ENCODE results near the gene STK32B. TPM values are rescaled to one million over a fixed set of nuclear protein-coding genes. Genes with fewer than 3 reads are reported as not detected.

Gene STK32B
- total RNA-seq, 1 experiment from 2014 or later = 11.6 TPM

DNA sequence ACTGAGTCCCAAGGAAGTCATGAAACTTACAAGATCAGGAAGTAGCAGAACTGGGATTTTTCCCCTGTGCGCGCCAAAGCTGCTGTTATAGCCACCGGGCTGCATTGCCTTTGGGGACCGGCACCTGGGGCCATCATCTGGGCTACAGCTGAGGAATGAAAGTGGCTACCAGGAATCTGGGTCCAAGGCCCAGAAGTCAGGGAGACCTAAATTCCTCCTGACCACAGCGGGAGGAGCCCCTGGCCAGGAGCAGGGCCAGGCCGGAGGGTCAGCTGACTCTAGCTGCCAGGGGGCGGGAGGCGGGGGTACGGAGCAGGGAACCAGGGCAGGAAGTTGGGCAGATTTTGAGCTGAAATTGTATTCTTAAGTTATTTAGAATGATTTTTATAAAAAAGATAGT is 414.7 kb downstream of the STK32B start:
- Histone ChIP-seq H3K36me3 (ENCODE audit: control insufficient read depth, insufficient read depth, low read length) (no peaks in the 10 kb centered on the region), H3K27ac (ENCODE audit: low read length) (no peak overlapping the region), H3K4me1 (ENCODE audit: control insufficient read depth, insufficient read depth, low read length) (no peaks in the 10 kb centered on the region), H3K27me3 (ENCODE audit: control insufficient read depth, insufficient read depth, low read length) (no peaks in the 10 kb centered on the region), H3K4me3 (ENCODE audit: low read depth in 2 of 2, low read length in 2 of 2) (no peak overlapping the region), H3K9me3 (ENCODE audit: control insufficient read depth, insufficient read depth, low read depth, low read length) (no peaks in the 10 kb centered on the region)
- TF ChIP-seq, protein P1, sequence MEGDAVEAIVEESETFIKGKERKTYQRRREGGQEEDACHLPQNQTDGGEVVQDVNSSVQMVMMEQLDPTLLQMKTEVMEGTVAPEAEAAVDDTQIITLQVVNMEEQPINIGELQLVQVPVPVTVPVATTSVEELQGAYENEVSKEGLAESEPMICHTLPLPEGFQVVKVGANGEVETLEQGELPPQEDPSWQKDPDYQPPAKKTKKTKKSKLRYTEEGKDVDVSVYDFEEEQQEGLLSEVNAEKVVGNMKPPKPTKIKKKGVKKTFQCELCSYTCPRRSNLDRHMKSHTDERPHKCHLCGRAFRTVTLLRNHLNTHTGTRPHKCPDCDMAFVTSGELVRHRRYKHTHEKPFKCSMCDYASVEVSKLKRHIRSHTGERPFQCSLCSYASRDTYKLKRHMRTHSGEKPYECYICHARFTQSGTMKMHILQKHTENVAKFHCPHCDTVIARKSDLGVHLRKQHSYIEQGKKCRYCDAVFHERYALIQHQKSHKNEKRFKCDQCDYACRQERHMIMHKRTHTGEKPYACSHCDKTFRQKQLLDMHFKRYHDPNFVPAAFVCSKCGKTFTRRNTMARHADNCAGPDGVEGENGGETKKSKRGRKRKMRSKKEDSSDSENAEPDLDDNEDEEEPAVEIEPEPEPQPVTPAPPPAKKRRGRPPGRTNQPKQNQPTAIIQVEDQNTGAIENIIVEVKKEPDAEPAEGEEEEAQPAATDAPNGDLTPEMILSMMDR (IDR thresholded peaks at IDR 0.05) = no peak
- TF ChIP-seq, protein P2, sequence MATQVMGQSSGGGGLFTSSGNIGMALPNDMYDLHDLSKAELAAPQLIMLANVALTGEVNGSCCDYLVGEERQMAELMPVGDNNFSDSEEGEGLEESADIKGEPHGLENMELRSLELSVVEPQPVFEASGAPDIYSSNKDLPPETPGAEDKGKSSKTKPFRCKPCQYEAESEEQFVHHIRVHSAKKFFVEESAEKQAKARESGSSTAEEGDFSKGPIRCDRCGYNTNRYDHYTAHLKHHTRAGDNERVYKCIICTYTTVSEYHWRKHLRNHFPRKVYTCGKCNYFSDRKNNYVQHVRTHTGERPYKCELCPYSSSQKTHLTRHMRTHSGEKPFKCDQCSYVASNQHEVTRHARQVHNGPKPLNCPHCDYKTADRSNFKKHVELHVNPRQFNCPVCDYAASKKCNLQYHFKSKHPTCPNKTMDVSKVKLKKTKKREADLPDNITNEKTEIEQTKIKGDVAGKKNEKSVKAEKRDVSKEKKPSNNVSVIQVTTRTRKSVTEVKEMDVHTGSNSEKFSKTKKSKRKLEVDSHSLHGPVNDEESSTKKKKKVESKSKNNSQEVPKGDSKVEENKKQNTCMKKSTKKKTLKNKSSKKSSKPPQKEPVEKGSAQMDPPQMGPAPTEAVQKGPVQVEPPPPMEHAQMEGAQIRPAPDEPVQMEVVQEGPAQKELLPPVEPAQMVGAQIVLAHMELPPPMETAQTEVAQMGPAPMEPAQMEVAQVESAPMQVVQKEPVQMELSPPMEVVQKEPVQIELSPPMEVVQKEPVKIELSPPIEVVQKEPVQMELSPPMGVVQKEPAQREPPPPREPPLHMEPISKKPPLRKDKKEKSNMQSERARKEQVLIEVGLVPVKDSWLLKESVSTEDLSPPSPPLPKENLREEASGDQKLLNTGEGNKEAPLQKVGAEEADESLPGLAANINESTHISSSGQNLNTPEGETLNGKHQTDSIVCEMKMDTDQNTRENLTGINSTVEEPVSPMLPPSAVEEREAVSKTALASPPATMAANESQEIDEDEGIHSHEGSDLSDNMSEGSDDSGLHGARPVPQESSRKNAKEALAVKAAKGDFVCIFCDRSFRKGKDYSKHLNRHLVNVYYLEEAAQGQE (IDR thresholded peaks at IDR 0.05; ENCODE audit: insufficient read depth in 1 of 2, low read depth in 2 of 2, low read length in 1 of 2) = no peak
- TF ChIP-seq POLR2AphosphoS5 (IDR thresholded peaks at IDR 0.05; ENCODE audit: low read depth, low read length) (no peak), TCF7L2 (IDR thresholded peaks at IDR 0.05; ENCODE audit: low read depth, low read length) (no peak), SIN3A (IDR thresholded peaks at IDR 0.05; ENCODE audit: borderline replicate concordance, insufficient read depth, low read depth, low read length) (no peak)
- in situ Hi-C loops (cut with HindIII; ENCODE audit: low pct_unique_long_range_greater_than_20kb, low sequenced_read_pairs) (no loop called here), intact Hi-C loops (cut with micrococcal nuclease; ENCODE audit: unreplicated experiment) (no loop called here)
- DNase-seq (ENCODE audit: low read depth, low spot score) = no peak
- ChIA-PET CTCF (no interaction called here), POLR2A (no interaction called here)
- no peak for ATAC-seq
- BruUV-seq (replicated peaks) = no TSS peak

DNA sequence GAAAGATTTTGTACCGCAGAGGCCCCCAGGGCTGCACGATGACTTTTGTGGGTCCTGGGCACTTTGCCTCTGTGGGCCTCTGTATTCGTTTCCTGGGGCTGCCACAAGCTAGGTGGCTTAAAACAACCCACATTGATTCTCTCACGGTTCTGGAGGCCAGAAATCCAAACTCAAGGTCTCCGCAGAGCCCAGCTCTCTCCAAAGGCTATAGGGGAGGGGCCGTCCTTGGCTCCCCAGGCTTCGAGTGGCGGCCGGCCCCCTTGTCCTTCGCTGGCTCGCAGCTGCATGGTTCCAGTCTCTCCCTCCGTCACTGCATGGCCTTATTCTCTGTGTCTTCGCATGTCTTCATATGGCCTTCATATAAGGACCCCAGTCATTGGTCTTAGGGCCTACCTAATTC is 415.8 kb downstream of the STK32B start:
- H3K27me3 ChIP-seq (ENCODE audit: control insufficient read depth, insufficient read depth, low read length) = no peaks in the 10 kb centered on the region
- H3K4me3 ChIP-seq (ENCODE audit: low read depth in 2 of 2, low read length in 2 of 2) = no peak overlapping the region
- H3K4me1 ChIP-seq (ENCODE audit: control insufficient read depth, insufficient read depth, low read length) = no peaks in the 10 kb centered on the region
- TF ChIP-seq SIN3A (IDR thresholded peaks at IDR 0.05; ENCODE audit: borderline replicate concordance, insufficient read depth, low read depth, low read length) = no peak
- TF ChIP-seq POLR2AphosphoS5 (IDR thresholded peaks at IDR 0.05; ENCODE audit: low read depth, low read length) = no peak
- TF ChIP-seq TCF7L2 (IDR thresholded peaks at IDR 0.05; ENCODE audit: low read depth, low read length) = no peak
- TF ChIP-seq, protein P1 (IDR thresholded peaks at IDR 0.05) = no peak
- TF ChIP-seq, protein P2 (IDR thresholded peaks at IDR 0.05; ENCODE audit: insufficient read depth in 1 of 2, low read depth in 2 of 2, low read length in 1 of 2) = no peak
- ATAC-seq (no peak), DNase-seq (ENCODE audit: low read depth, low spot score) (no peak)
- H3K9me3 ChIP-seq (ENCODE audit: control insufficient read depth, insufficient read depth, low read depth, low read length) = no peaks in the 10 kb centered on the region
- no peak overlapping the region for H3K27ac ChIP-seq (ENCODE audit: low read length)
- ChIA-PET CTCF (no interaction called here), POLR2A (no interaction called here)
- intact Hi-C loops (cut with micrococcal nuclease; ENCODE audit: unreplicated experiment) (no loop called here), in situ Hi-C loops (cut with HindIII; ENCODE audit: low pct_unique_long_range_greater_than_20kb, low sequenced_read_pairs) (no loop called here)
- no peaks in the 10 kb centered on the region for H3K36me3 ChIP-seq (ENCODE audit: control insufficient read depth, insufficient read depth, low read length)
- BruUV-seq (replicated peaks) = no TSS peak

Data from Panc1 (cell line).